Right lobe of liver (tissue), 6 donors: ENCODE results near the gene ZNF503. TPM values are rescaled to one million over a fixed set of nuclear protein-coding genes. Genes with fewer than 3 reads are reported as not detected.

ENCODE experiments used
- ATAC-seq, 4 donors: fragments of 200-7000 bp; cut with Tn5 transposase; one replicate each; pipeline ENCODE4 v1.9.1; 2020; ENCODE audit warnings: mild to moderate bottlenecking in 4 of 4, moderate library complexity in 4 of 4
- DNase-seq, 3 donors: peaks; one replicate each; pipeline ENCODE4 v3.0.0-alpha.2; 2020
- H3K27ac ChIP-seq, 3 donors: fragments of 200-600 bp; one replicate each; pipeline ENCODE4 v1.8.0; 2022
- H3K27me3 ChIP-seq, 2 donors: fragments of 200-600 bp; one replicate each; pipeline ENCODE4 v1.8.0; 2022
- H3K36me3 ChIP-seq, 4 donors: fragments of 200-600 bp; sonication (generic) in 1 of 4; one replicate each; pipeline versions ENCODE4 v1.5.1 to v1.8.0; 2017 to 2022; ENCODE audit warnings: control low read depth in 1 of 4
- H3K4me1 ChIP-seq, 4 donors: fragments of 200-600 bp; sonication (generic) in 1 of 4; one replicate each; pipeline versions ENCODE4 v1.5.1 to v1.8.0; 2017 to 2022; ENCODE audit warnings: control low read depth in 1 of 4
- H3K4me3 ChIP-seq, 3 donors: fragments of 200-600 bp; one replicate each; pipeline ENCODE4 v1.8.0; 2022
- H3K9me3 ChIP-seq, 4 donors: fragments of 200-600 bp; sonication (generic) in 1 of 4; one replicate each; pipeline versions ENCODE4 v1.5.1 to v1.8.0; 2017 to 2022; ENCODE audit warnings: control low read depth in 1 of 4
- POLR2A ChIP-seq: fragments of 450-650 bp; IDR thresholded peaks from one replicate; pipeline ENCODE4 v1.6.1; 2017; ENCODE audit warnings: antibody characterized with exemption, mild to moderate bottlenecking
- WGBS: methylation state at CpG from one replicate; pipeline ENCODE4 v1.1.6; 2018; ENCODE audit warnings: low coverage, low lambda C conversion rate; ENCODE audit not compliant: insufficient coverage; ENCODE audit errors: missing lambda C conversion rate; 5-methylcytosine and 5-hydroxymethylcytosine counted together
- intact Hi-C, 2 donors: fragments of 100-400 bp; cut with DNase I; formaldehyde crosslinking; loops; one replicate each; pipeline versions ENCODE4 v1.11.2 to v1.14.1; 2022
- long read RNA-seq: library from polyadenylated mRNA; unstranded; transcript quantifications from one replicate; pipeline ENCODE4 v2.0.0, GENCODE V29; 2019
- total RNA-seq, 6 experiments: library from RNA; depleted of rRNA in 2 of 6; stranded (reverse); fragments of >200 nt in 2 of 6; fragmentation: NEBNext Ultra II Directional in 3 of 6; extraction: Animal tissue kit (Norgen Biotek cat#: 25700) in 3 of 6; gene quantifications; one replicate each; pipeline versions ENCODE4 v1.1.0 to v1.2.4, GENCODE V29; 2016 to 2023
- TF ChIP-seq, protein P1 (sequence below), 4 donors: fragments of 200-600 bp in 3 of 4; fragments of 450-650 bp in 1 of 4; IDR thresholded peaks; one replicate each; pipeline versions ENCODE4 v1.5.1 to v1.8.0; 2016 to 2022; ENCODE audit warnings: antibody characterized with exemption in 4 of 4, mild to moderate bottlenecking in 2 of 4
- donor health status: DM: no; HTN: yes; CAD: no.
- donor health status: DM: no; HTN: no; CAD: no.
- donor health status: DM: no; HTN: no; CAD: no.
- donor health status: DM: no; HTN: yes; CAD: no.
- donor health status: DM: no; HTN: yes; CAD: no.

Gene ZNF503, protein sequence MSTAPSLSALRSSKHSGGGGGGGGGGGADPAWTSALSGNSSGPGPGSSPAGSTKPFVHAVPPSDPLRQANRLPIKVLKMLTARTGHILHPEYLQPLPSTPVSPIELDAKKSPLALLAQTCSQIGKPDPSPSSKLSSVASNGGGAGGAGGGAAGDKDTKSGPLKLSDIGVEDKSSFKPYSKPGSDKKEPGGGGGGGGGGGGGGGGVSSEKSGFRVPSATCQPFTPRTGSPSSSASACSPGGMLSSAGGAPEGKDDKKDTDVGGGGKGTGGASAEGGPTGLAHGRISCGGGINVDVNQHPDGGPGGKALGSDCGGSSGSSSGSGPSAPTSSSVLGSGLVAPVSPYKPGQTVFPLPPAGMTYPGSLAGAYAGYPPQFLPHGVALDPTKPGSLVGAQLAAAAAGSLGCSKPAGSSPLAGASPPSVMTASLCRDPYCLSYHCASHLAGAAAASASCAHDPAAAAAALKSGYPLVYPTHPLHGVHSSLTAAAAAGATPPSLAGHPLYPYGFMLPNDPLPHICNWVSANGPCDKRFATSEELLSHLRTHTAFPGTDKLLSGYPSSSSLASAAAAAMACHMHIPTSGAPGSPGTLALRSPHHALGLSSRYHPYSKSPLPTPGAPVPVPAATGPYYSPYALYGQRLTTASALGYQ
- 1 to 10 TPM; 2.9 to 7.1 (median 5.4) TPM for total RNA-seq
- long read RNA-seq = 0 reads

DNA sequence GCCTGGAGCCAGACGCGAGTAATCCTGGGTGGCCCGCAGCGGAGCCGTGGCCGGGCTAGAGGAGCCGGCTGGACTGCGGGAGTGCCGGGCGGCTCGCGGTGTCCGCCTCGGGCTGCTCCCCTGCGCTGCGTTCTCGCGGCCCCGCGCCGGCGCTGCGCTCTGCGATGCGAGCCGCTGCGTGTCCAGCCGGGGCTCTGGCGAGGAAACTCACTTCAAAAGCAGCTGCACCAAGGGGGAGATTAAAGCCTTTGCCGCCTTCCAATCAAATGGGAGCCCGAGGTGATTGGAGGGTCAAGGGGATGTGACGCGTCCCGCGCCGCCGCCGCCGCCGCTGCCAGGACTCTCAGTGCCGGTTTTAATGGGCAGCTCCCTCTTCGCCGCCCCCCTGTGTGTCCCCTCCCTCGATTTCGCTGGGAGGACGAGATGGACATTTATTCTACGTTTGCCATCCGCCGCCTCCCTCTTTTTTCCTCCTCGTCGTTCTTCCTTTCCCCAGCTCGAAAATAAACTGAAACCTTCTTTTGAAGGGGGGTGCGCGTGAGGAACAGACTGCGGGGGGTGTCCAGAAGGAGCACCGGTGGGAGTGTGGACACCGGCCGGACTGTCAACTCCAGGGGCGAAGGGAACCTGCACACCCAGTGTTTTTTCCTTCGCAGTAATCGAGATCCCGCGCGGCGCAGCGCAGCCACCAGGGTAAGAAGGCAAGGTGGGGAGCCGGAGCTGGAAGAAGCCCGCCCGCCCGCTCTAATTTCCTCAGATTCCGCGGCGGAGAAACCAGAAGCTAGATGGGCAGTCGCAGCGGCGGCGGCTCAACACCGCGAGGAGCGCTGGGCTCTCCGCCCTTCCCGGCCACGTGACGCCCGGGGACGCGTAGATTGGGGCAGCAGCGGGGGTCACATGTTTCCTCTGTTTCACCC lies at the start of gene ZNF503:
TSS of gene ZNF503 (minus strand) at position 196 of the 917 bp plus-strand sequence. CDS start 345 bp downstream, outside the sequence.
- Histone ChIP-seq H3K27me3 (no peaks in the 10 kb centered on the region), H3K4me1 (peaks cover 0 to 6% (median 2%) of the 10 kb centered on the region in 4 donors), H3K27ac (peak within 1 kb of the TSS; percentile 92 to 97 (median 93)), H3K9me3 (no peaks in the 10 kb centered on the region), H3K36me3 (peaks cover 0 to 6% (median 0%) of the 10 kb centered on the region in 4 donors), H3K4me3 (peak within 1 kb of the TSS; percentile 86 to 95 (median 92))
- TF ChIP-seq POLR2A = peak; percentile 96
- TF ChIP-seq, protein P1, sequence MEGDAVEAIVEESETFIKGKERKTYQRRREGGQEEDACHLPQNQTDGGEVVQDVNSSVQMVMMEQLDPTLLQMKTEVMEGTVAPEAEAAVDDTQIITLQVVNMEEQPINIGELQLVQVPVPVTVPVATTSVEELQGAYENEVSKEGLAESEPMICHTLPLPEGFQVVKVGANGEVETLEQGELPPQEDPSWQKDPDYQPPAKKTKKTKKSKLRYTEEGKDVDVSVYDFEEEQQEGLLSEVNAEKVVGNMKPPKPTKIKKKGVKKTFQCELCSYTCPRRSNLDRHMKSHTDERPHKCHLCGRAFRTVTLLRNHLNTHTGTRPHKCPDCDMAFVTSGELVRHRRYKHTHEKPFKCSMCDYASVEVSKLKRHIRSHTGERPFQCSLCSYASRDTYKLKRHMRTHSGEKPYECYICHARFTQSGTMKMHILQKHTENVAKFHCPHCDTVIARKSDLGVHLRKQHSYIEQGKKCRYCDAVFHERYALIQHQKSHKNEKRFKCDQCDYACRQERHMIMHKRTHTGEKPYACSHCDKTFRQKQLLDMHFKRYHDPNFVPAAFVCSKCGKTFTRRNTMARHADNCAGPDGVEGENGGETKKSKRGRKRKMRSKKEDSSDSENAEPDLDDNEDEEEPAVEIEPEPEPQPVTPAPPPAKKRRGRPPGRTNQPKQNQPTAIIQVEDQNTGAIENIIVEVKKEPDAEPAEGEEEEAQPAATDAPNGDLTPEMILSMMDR (IDR thresholded peaks at IDR 0.05) = peak in 3 of 4 donors; percentile 5 to 40 (median 7)
- peak; percentile 97 to 98 (median 98) for DNase-seq
- ATAC-seq = peak; percentile 72 to 81 (median 76)
- under 1% methylated on average over 33 of the region's 88 CpGs for WGBS
- intact Hi-C loops = loop anchor here (5.0 to 10.0 kb wide), 4 partner anchors 193 to 1145 kb away; no protein-coding TSS in a partner anchor

DNA sequence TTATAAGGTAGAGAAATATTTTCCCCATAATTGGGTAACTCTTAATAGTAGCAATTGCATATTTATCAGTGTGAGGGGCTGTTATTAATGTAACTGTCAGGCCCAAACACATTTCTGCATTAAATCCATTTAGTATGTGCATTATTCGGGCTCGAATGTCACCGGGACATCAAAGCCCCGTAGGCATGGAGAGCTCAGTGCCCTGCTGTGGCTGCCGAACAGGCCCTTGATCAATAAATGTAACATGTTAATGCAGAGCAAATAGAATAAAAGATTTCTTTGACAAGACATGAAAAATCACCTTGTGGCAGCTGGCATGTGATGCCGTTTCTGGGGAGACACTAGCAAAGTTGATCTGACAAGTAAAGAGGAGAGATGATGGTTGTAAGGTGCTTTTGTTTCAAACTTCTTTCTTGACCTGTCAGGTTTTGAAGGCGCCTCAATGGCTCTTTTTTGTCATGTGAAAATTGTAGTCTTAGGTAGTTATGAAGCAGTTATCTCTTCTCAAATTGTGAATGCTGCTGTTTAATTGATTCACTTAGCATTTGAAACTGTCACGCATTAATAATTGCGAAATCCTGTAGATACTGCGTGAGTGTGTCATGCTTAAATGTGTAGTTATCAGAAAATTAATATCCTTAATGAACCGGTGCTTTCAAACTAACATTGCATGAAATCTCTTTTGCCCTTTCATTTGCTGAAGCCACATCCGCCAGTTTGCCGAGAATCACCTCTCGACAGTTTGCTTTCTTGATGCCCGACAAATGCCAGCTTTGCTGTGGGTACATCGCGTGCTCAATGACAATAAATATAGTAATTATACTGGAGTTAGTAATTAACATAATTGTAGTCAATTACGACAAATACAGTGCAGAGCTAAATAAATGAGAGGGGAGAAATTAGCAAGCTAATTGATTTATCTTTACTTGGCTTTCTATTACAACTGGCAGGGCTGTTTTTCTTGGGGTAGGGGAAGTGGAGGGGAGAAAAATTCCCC lies 49.4 kb upstream of the ZNF503 start:
- no peak overlapping the region for H3K27ac ChIP-seq
- H3K36me3 ChIP-seq = no peaks in the 10 kb centered on the region
- no peak overlapping the region for H3K4me3 ChIP-seq
- H3K9me3 ChIP-seq = no peaks in the 10 kb centered on the region
- DNase-seq = no peak
- WGBS = 88% methylated on average over 17 of the region's 18 CpGs
- no peak for ATAC-seq
- no peaks in the 10 kb centered on the region for H3K4me1 ChIP-seq
- TF ChIP-seq, protein P1 (IDR thresholded peaks at IDR 0.05) = no peak
- TF ChIP-seq POLR2A = no peak
- intact Hi-C loops = no loop called here
- H3K27me3 ChIP-seq = no peaks in the 10 kb centered on the region

DNA sequence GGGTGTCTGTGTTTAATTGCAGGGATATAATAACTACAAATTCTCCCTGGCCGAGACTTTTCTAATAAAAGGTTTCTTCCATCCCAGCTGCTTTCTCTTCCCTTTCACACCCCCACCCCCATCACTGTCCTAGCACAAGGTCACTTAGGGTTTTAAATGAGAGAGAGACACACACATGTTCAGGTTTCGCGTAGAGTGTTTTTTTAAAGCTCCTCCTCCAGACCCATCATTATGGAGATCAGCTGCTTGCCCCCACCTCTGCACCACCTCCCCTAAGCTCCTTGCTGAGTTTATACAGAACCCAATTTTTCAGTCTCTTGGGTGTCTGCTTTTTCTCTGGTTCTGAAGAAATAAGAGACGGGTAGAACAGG lies 48.5 kb upstream of the ZNF503 start:
- no peak for DNase-seq
- Histone ChIP-seq H3K9me3 (no peaks in the 10 kb centered on the region), H3K27ac (no peak overlapping the region)

More for the DNA sequence above, 48.5 kb upstream of the ZNF503 start:
- no peaks in the 10 kb centered on the region for H3K4me1 ChIP-seq
- no peaks in the 10 kb centered on the region for H3K27me3 ChIP-seq
- no peak for ATAC-seq
- H3K4me3 ChIP-seq = no peak overlapping the region
- TF ChIP-seq, protein P1 (IDR thresholded peaks at IDR 0.05) = no peak
- TF ChIP-seq POLR2A = no peak
- WGBS = 71% methylated on average over 4 of the region's 4 CpGs
- no peaks in the 10 kb centered on the region for H3K36me3 ChIP-seq
- intact Hi-C loops = no loop called here
